ENCODE results near the gene PCSK4. TPM values are rescaled to one million over a fixed set of nuclear protein-coding genes. Genes with fewer than 3 reads are reported as not detected.

Gene PCSK4
- total RNA-seq, 1 experiment from 2014 or later: 3.9 TPM

- Histone ChIP-seq H3F3A (ENCODE audit: low read length, unreplicated experiment) (no peaks in the 10 kb centered on the region), H3K4me1 (ENCODE audit: insufficient read depth, low read length) (peaks cover 12% of the 10 kb centered on the region), H3K9me3 (ENCODE audit: low read length) (no peaks in the 10 kb centered on the region), H3K9ac (ENCODE audit: low read length) (no peak overlapping the region), H2AFZ (ENCODE audit: low read length) (no peak overlapping the region), H3K79me2 (ENCODE audit: low read length) (0 out of 2 replicates have a peak, but pooled peaks cover 3% of the 10 kb centered on the region), H4K20me1 (ENCODE audit: low read length) (no peaks in the 10 kb centered on the region), H3K27me3 (ENCODE audit: low read length) (no peaks in the 10 kb centered on the region), H3K36me3 (ENCODE audit: low read depth, low read length) (no peaks in the 10 kb centered on the region), H3K27ac (ENCODE audit: low read length) (no peak overlapping the region), H3K4me2 (ENCODE audit: low read length) (no peak overlapping the region), H3K9me2 (replicated peaks; ENCODE audit: low read length) (no peaks in the 10 kb centered on the region), H3K4me3 (ENCODE audit: low read length) (no peak overlapping the region)
- ATAC-seq: no peak
- ChIA-PET CTCF (no interaction called here), POLR2A (ENCODE audit: unreplicated experiment) (no interaction called here)
- intact Hi-C loops (cut with micrococcal nuclease): no loop called here
- TF ChIP-seq EZH2phosphoT487 (IDR thresholded peaks at IDR 0.05; ENCODE audit: borderline replicate concordance, low read length) (no peak), EZH2 (IDR thresholded peaks at IDR 0.05; ENCODE audit: low read length, unreplicated experiment) (no peak), CTCF (conservative IDR thresholded peaks at IDR 0.05; ENCODE audit: low read depth, low read length) (no peak)
- DNase-seq: no peak
- no TSS peak for BruUV-seq (replicated peaks)
Measured at GRCh38 chr19:1488282-1488601, 1.9 kb downstream of the PCSK4 start.

- Histone ChIP-seq H3K9me3 (ENCODE audit: low read length) (no peaks in the 10 kb centered on the region), H3K9me2 (replicated peaks; ENCODE audit: low read length) (no peaks in the 10 kb centered on the region), H3K79me2 (ENCODE audit: low read length) (0 out of 2 replicates have a peak, but pooled peaks cover 3% of the 10 kb centered on the region), H3K36me3 (ENCODE audit: low read depth, low read length) (no peaks in the 10 kb centered on the region), H3K9ac (ENCODE audit: low read length) (no peak overlapping the region), H3K27ac (ENCODE audit: low read length) (no peak overlapping the region), H2AFZ (ENCODE audit: low read length) (no peak overlapping the region), H3K4me2 (ENCODE audit: low read length) (no peak overlapping the region), H3K27me3 (ENCODE audit: low read length) (no peaks in the 10 kb centered on the region), H3K4me1 (ENCODE audit: insufficient read depth, low read length) (peaks cover 11% of the 10 kb centered on the region), H3K4me3 (ENCODE audit: low read length) (no peak overlapping the region), H3F3A (ENCODE audit: low read length, unreplicated experiment) (no peaks in the 10 kb centered on the region), H4K20me1 (ENCODE audit: low read length) (no peaks in the 10 kb centered on the region)
- no peak for DNase-seq
- intact Hi-C loops (cut with micrococcal nuclease): no loop called here
- BruUV-seq (replicated peaks): no TSS peak
- ChIA-PET CTCF (no interaction called here), POLR2A (ENCODE audit: unreplicated experiment) (no interaction called here)
- no peak for ATAC-seq
- TF ChIP-seq CTCF (conservative IDR thresholded peaks at IDR 0.05; ENCODE audit: low read depth, low read length) (no peak), EZH2phosphoT487 (IDR thresholded peaks at IDR 0.05; ENCODE audit: borderline replicate concordance, low read length) (no peak), EZH2 (IDR thresholded peaks at IDR 0.05; ENCODE audit: low read length, unreplicated experiment) (no peak)
Measured at GRCh38 chr19:1487576-1488281, 2.4 kb downstream of the PCSK4 start.

GRCh38 chr19:1486720-1487575 lies 3.2 kb downstream of the PCSK4 start:
- no peak overlapping the region for H2AFZ ChIP-seq (ENCODE audit: low read length)
- intact Hi-C loops (cut with micrococcal nuclease): no loop called here
- POLR2A ChIA-PET (ENCODE audit: unreplicated experiment): no interaction called here
- H3K4me3 ChIP-seq (ENCODE audit: low read length): no peak overlapping the region
- 0 out of 2 replicates have a peak, but pooled peaks cover 2% of the 10 kb centered on the region for H3K79me2 ChIP-seq (ENCODE audit: low read length)
- ATAC-seq: no peak
- H3K4me1 ChIP-seq (ENCODE audit: insufficient read depth, low read length): 0 out of 2 replicates have a peak, but pooled peaks cover 3% of the 10 kb centered on the region
- no peaks in the 10 kb centered on the region for H3K9me2 ChIP-seq (replicated peaks; ENCODE audit: low read length)
- H3K27me3 ChIP-seq (ENCODE audit: low read length): no peaks in the 10 kb centered on the region
- H3K4me2 ChIP-seq (ENCODE audit: low read length): no peak overlapping the region
- H3F3A ChIP-seq (ENCODE audit: low read length, unreplicated experiment): no peaks in the 10 kb centered on the region
- H4K20me1 ChIP-seq (ENCODE audit: low read length): no peaks in the 10 kb centered on the region
- CTCF ChIA-PET: no interaction called here
- BruUV-seq (replicated peaks): no TSS peak
- no peaks in the 10 kb centered on the region for H3K9me3 ChIP-seq (ENCODE audit: low read length)
- H3K27ac ChIP-seq (ENCODE audit: low read length): no peak overlapping the region
- no peaks in the 10 kb centered on the region for H3K36me3 ChIP-seq (ENCODE audit: low read depth, low read length)
- no peak for DNase-seq
- no peak overlapping the region for H3K9ac ChIP-seq (ENCODE audit: low read length)
- TF ChIP-seq CTCF (conservative IDR thresholded peaks at IDR 0.05; ENCODE audit: low read depth, low read length) (no peak), EZH2 (IDR thresholded peaks at IDR 0.05; ENCODE audit: low read length, unreplicated experiment) (no peak), EZH2phosphoT487 (IDR thresholded peaks at IDR 0.05; ENCODE audit: borderline replicate concordance, low read length) (no peak)
